Endothelial cell of umbilical vein (primary cell): ENCODE data around the gene GIMAP7. TPM values are rescaled to one million over a fixed set of nuclear protein-coding genes. Genes with fewer than 3 reads are reported as not detected.

Experiments
- BruUV-seq: library from RNA; stranded (reverse); fragments of 400-500 nt; replicated peaks from 2 replicates; lab custom pipeline; 2021; lab: Mats Ljungman, UMichigan
- CTCF ChIA-PET: fragments of 300-600, 350-600 bp; sonication (Branson Sonifier 250); formaldehyde crosslinking; loops from one replicate; lab custom pipeline; 2021; ENCODE audit warnings: antibody characterized with exemption, inconsistent platforms; lab: Charles Lee
- POLR2A ChIA-PET: fragments of 300-600, 350-600 bp; sonication (Branson Sonifier 250); formaldehyde crosslinking; loops from one replicate; lab custom pipeline; 2021; ENCODE audit warnings: antibody characterized with exemption, inconsistent platforms; lab: Charles Lee
- DNase-seq: peaks from one replicate; pipeline ENCODE4 v3.0.0-alpha.2; 2011; ENCODE audit warnings: low read depth, low spot score
- FAIRE-seq: peaks from 2 replicates; lab custom pipeline; 2011; peaks lifted over from hg19 to GRCh38; lab: Jason Lieb, UNC
- H2AFZ ChIP-seq: 2 replicates; pipeline ENCODE4 v1.6.0; 2012; ENCODE audit warnings: low read depth, low read length, control low read depth, inconsistent platforms
- H3K27ac ChIP-seq: 2 replicates; pipeline ENCODE4 v1.5.1; 2011; ENCODE audit warnings: low read depth, mild to moderate bottlenecking, control low read depth, low read length, moderate library complexity; ENCODE audit not compliant: insufficient read depth
- H3K27me3 ChIP-seq, 2 experiments: 2 replicates each; pipeline versions ENCODE4 v1.6.0 to v1.6.1; 2011; ENCODE audit warnings: low read length in 2 of 2, mixed read lengths in 1 of 2; ENCODE audit not compliant: control insufficient read depth in 2 of 2, insufficient read depth in 2 of 2
- H3K36me3 ChIP-seq, 2 experiments: 2 replicates in 1 of 2; 3 replicates in 1 of 2; pipeline ENCODE4 v1.5.1; 2011; ENCODE audit warnings: low read length in 2 of 2, mild to moderate bottlenecking in 1 of 2, moderate library complexity in 1 of 2; ENCODE audit not compliant: control insufficient read depth in 2 of 2, insufficient read depth in 2 of 2; ENCODE audit errors: extremely low read depth in 1 of 2
- H3K4me1 ChIP-seq: 3 replicates; pipeline ENCODE4 v1.5.1; 2011; ENCODE audit warnings: mild to moderate bottlenecking, low read length; ENCODE audit not compliant: control insufficient read depth, insufficient read depth; ENCODE audit errors: extremely low read depth
- H3K4me2 ChIP-seq: 2 replicates; pipeline ENCODE4 v1.6.1; 2011; ENCODE audit warnings: low read length, control low read depth, mixed read lengths; ENCODE audit not compliant: insufficient read depth
- H3K4me3 ChIP-seq, 3 experiments: fragments of 200-600 bp in 1 of 3; sonication (generic), shearing (Covaris generic) in 1 of 3; replicated peaks in 1 of 3; 2 replicates each; pipeline ENCODE4 v1.5.1; 2011 to 2016; ENCODE audit warnings: control low read depth in 3 of 3, low read length in 3 of 3, mild to moderate bottlenecking in 2 of 3, inconsistent platforms in 1 of 3, low read depth in 1 of 3, moderate library complexity in 1 of 3; ENCODE audit not compliant: insufficient read depth in 1 of 3
- H3K79me2 ChIP-seq: 2 replicates; pipeline ENCODE4 v1.6.0; 2012; ENCODE audit warnings: low read length, inconsistent platforms; ENCODE audit not compliant: control insufficient read depth, insufficient read depth
- H3K9ac ChIP-seq: replicated peaks from 2 replicates; pipeline ENCODE3; 2011; ENCODE audit warnings: low read length, control low read depth; ENCODE audit not compliant: insufficient read depth; ENCODE audit errors: extremely low read depth
- H3K9me1 ChIP-seq: replicated peaks from 3 replicates; pipeline ENCODE4 v1.6.0; 2011; ENCODE audit warnings: mild to moderate bottlenecking, low read length; ENCODE audit not compliant: control insufficient read depth, insufficient read depth; ENCODE audit errors: extremely low read depth
- H3K9me3 ChIP-seq: replicated peaks from 2 replicates; pipeline ENCODE4 v1.5.1; 2012; ENCODE audit warnings: low read length, inconsistent platforms; ENCODE audit not compliant: control insufficient read depth, insufficient read depth
- H4K20me1 ChIP-seq: replicated peaks from 2 replicates; pipeline ENCODE3; 2011; ENCODE audit warnings: mild to moderate bottlenecking, low read length; ENCODE audit not compliant: control insufficient read depth, insufficient read depth; ENCODE audit errors: extremely low read depth
- EZH2 ChIP-seq: IDR thresholded peaks from 2 replicates; pipeline ENCODE4 v1.6.1; 2012; ENCODE audit warnings: borderline replicate concordance, low read depth, mild to moderate bottlenecking, moderate library complexity, low read length, inconsistent platforms; ENCODE audit not compliant: severe bottlenecking
- FOS ChIP-seq: IDR thresholded peaks from 2 replicates; pipeline ENCODE4 v1.6.1; 2011; ENCODE audit warnings: mild to moderate bottlenecking, low read length, moderate library complexity, borderline replicate concordance; ENCODE audit not compliant: insufficient read depth
- GATA2 ChIP-seq: IDR thresholded peaks from 2 replicates; pipeline ENCODE4 v1.7.0; 2011; ENCODE audit warnings: low read depth, mild to moderate bottlenecking, moderate library complexity, mixed read lengths, low read length; ENCODE audit not compliant: insufficient read length, insufficient read depth
- JUN ChIP-seq: IDR thresholded peaks from 2 replicates; pipeline ENCODE4 v1.6.1; 2011; ENCODE audit warnings: borderline replicate concordance, low read depth; ENCODE audit not compliant: insufficient read length, insufficient read depth
- MYC ChIP-seq: IDR thresholded peaks from one replicate; pipeline ENCODE4 v1.6.1; 2011; ENCODE audit warnings: mild to moderate bottlenecking, low read depth, low read length
- POLR2A ChIP-seq: IDR thresholded peaks from 2 replicates; pipeline ENCODE4 v1.6.1; 2012; ENCODE audit warnings: low read depth, mild to moderate bottlenecking, control low read depth, low read length
- POLR2AphosphoS5 ChIP-seq: IDR thresholded peaks from 2 replicates; pipeline ENCODE4 v1.6.1; 2012; ENCODE audit warnings: low read depth, mild to moderate bottlenecking, control low read depth, low read length, moderate library complexity; ENCODE audit not compliant: insufficient read depth
- dilution Hi-C: fragments of 300-500 bp; cut with MboI; formaldehyde crosslinking; loops from one replicate; pipeline ENCODE4 v1.15.0; 2019; ENCODE audit warnings: low sequenced_read_pairs; ENCODE audit not compliant: extremely low pct_ligation_motif_present
- intact Hi-C: fragments of 100-400 bp; cut with micrococcal nuclease; formaldehyde crosslinking; loops from one replicate; pipeline ENCODE4 v1.10.0; 2022
- polyA plus RNA-seq, 4 experiments: library from polyadenylated mRNA; depleted of rRNA in 3 of 4; stranded (reverse) in 3 of 4; unstranded in 1 of 4; fragments of >200 nt; gene quantifications; 2 replicates each; pipeline versions ENCODE4 v1.2.1 to v1.2.3, GENCODE V29; 2011 to 2012; ENCODE audit warnings: missing spikeins in 1 of 4
- total RNA-seq: library from RNA; stranded (reverse); gene quantifications from 2 replicates; pipeline ENCODE4 v1.2.3, GENCODE V29; 2021
- TF ChIP-seq, protein P1 (sequence below): IDR thresholded peaks from 2 replicates; pipeline ENCODE4 v1.6.1; 2011; ENCODE audit not compliant: insufficient read depth, insufficient read length
- TF ChIP-seq, protein P2 (sequence below), 2 donors: IDR thresholded peaks; 1 replicate in 1 of 2; 2 replicates in 1 of 2; pipeline ENCODE4 v1.5.1; 2011; ENCODE audit warnings: low read length in 2 of 2, mild to moderate bottlenecking in 2 of 2, moderate library complexity in 2 of 2, control low read depth in 1 of 2, inconsistent platforms in 1 of 2, low read depth in 1 of 2; ENCODE audit not compliant: insufficient read depth in 1 of 2; ENCODE audit errors: extremely low read depth in 1 of 2

GIMAP7 gene
- total and polyA plus RNA-seq, 2 donors (not counting 3 experiments of a cell fraction or from before 2014, with no cell fraction given): 42.4 to 43.4 TPM

DNA sequence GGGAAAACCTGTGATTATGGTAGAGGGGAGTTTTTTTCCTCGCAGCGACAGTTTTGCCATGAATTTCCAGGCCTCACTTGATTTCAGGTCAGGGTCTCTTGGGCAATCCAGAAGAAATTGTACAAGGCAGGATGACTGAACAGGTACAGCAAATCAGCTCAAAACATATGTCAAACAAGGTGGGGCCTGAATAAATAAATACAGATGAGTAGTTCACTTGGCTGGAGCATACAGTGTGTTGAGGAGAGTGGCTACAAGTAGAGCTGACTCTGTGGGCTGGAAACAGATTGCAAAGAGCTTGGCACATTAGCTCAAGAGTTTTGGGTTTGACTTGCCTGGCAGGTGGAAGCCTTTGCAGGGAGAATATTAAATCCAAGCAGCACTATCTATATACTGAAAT, 49.3 kb upstream of the GIMAP7 start:
- TF ChIP-seq, protein P1, sequence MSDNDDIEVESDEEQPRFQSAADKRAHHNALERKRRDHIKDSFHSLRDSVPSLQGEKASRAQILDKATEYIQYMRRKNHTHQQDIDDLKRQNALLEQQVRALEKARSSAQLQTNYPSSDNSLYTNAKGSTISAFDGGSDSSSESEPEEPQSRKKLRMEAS: no peak
- TF ChIP-seq GATA2 (no peak), POLR2AphosphoS5 (no peak), JUN (no peak), FOS (no peak), EZH2 (no peak), MYC (no peak), POLR2A (no peak)
- TF ChIP-seq, protein P2, sequence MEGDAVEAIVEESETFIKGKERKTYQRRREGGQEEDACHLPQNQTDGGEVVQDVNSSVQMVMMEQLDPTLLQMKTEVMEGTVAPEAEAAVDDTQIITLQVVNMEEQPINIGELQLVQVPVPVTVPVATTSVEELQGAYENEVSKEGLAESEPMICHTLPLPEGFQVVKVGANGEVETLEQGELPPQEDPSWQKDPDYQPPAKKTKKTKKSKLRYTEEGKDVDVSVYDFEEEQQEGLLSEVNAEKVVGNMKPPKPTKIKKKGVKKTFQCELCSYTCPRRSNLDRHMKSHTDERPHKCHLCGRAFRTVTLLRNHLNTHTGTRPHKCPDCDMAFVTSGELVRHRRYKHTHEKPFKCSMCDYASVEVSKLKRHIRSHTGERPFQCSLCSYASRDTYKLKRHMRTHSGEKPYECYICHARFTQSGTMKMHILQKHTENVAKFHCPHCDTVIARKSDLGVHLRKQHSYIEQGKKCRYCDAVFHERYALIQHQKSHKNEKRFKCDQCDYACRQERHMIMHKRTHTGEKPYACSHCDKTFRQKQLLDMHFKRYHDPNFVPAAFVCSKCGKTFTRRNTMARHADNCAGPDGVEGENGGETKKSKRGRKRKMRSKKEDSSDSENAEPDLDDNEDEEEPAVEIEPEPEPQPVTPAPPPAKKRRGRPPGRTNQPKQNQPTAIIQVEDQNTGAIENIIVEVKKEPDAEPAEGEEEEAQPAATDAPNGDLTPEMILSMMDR (IDR thresholded peaks at IDR 0.05; ENCODE audit: extremely low read depth in 1 of 2, insufficient read depth in 1 of 2, low read depth in 1 of 2, low read length in 2 of 2): no peak
- Histone ChIP-seq H3K4me3 (no peak overlapping the region), H4K20me1 (no peaks in the 10 kb centered on the region), H3K27me3 (no peaks in the 10 kb centered on the region), H3K36me3 (peaks cover 16 to 17% of the 10 kb centered on the region in 2 experiments), H3K9me1 (no peaks in the 10 kb centered on the region), H3K27ac (no peak overlapping the region), H3K79me2 (peaks cover 39% of the 10 kb centered on the region), H3K9ac (no peak overlapping the region), H3K4me2 (no peak overlapping the region), H2AFZ (no peak overlapping the region), H3K9me3 (no peaks in the 10 kb centered on the region), H3K4me1 (peaks cover 22% of the 10 kb centered on the region)
- POLR2A ChIA-PET: no interaction called here
- dilution Hi-C loops (no loop called here), intact Hi-C loops (loop anchor here (5.0 kb wide), 4 partner anchors 52 to 222 kb away; partner anchors contain the start of genes GIMAP2 and GIMAP6)
- CTCF ChIA-PET: interaction anchor here (1.1 to 2.8 kb wide), 4 partner anchors 8 to 18 kb away, joined by 3 to 9 read pairs (median 4); partner anchors contain the start of gene GIMAP8
- no peak for FAIRE-seq
- DNase-seq: peak; percentile 27
- BruUV-seq: no TSS peak
